ENCODE measurements around the gene ADGRG3. TPM values are rescaled to one million over a fixed set of nuclear protein-coding genes. Genes with fewer than 3 reads are reported as not detected.

Gene ADGRG3
- total RNA-seq, 1 donor from 2014 or later: not detected

DNA sequence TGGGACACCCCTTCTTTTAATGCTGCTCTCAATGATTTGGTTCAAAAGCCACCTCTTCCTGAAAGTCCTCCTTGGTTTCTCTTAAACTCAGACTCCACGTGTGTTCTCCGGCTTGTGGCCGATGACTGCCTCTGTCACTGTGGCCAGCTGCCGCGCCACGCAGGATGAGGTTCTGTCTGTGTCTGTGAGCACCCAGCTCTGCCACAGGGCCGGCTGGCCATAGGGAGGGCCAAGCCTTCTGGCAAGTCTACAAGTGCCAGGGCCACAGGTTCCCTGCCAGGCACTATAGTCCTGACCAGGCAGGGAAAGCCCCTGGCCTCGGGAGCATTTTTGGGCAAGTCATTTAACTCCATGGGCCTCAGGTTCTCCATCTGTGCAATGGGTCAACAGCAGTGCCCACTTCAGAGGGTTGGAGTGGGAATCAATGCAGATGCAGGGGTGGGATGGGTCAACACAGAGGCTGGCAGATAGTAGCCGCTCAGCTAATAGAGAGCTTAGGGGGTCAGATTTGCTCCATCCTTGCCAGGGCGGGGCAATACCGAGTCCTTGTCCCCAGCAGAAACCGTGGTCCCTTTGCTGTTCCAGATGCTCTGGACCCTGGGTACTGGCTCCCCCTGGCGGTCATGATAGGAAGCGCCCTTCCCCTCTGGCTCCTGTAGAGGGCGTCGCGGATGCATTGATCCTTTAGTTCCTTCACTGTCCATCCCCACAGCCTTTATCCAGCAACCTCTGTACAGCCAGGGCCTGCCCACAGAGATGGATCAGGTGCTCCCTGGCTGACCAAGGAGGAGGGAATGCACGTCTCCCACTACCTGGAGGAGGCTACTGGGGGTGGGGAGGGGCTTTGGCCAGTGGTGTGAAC is 19.3 kb upstream of the ADGRG3 start:
- no peak overlapping the region for H3K4me3 Mint-ChIP-seq
- TF ChIP-seq, protein P1, sequence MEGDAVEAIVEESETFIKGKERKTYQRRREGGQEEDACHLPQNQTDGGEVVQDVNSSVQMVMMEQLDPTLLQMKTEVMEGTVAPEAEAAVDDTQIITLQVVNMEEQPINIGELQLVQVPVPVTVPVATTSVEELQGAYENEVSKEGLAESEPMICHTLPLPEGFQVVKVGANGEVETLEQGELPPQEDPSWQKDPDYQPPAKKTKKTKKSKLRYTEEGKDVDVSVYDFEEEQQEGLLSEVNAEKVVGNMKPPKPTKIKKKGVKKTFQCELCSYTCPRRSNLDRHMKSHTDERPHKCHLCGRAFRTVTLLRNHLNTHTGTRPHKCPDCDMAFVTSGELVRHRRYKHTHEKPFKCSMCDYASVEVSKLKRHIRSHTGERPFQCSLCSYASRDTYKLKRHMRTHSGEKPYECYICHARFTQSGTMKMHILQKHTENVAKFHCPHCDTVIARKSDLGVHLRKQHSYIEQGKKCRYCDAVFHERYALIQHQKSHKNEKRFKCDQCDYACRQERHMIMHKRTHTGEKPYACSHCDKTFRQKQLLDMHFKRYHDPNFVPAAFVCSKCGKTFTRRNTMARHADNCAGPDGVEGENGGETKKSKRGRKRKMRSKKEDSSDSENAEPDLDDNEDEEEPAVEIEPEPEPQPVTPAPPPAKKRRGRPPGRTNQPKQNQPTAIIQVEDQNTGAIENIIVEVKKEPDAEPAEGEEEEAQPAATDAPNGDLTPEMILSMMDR (conservative IDR thresholded peaks at IDR 0.05): peak; percentile 100
- H3K27me3 Mint-ChIP-seq (ENCODE audit: low read depth): no peaks in the 10 kb centered on the region
- H3K9me3 Mint-ChIP-seq: no peaks in the 10 kb centered on the region
- peak; percentile 95 for DNase-seq (ENCODE audit: low read depth, low spot score)
- peaks cover 22% of the 10 kb centered on the region for H3K4me1 Mint-ChIP-seq
- H3K27ac Mint-ChIP-seq (ENCODE audit: unreplicated experiment): no peak overlapping the region
- peaks cover 6% of the 10 kb centered on the region for H3K36me3 Mint-ChIP-seq (ENCODE audit: low read depth)

DNA sequence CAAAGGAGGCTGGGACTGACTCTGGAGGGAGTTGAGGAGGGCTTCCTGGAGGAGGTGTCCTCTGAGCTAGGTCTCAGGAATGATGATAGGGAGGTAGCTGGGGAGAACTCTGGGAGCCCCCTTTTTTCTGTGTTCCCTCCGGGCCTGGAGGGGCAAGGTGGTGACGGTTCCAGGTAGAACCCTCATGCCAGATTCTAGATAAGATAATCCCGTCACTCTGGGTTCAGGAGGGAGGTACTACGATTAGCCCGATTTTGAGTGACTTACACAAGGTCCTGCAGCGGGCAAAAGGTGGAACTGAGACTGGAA is 18.7 kb upstream of the ADGRG3 start:
- H3K27ac Mint-ChIP-seq (ENCODE audit: unreplicated experiment): no peak overlapping the region
- TF ChIP-seq, protein P1 (conservative IDR thresholded peaks at IDR 0.05): no peak
- no peaks in the 10 kb centered on the region for H3K9me3 Mint-ChIP-seq
- H3K36me3 Mint-ChIP-seq (ENCODE audit: low read depth): peaks cover 6% of the 10 kb centered on the region
- H3K27me3 Mint-ChIP-seq (ENCODE audit: low read depth): no peaks in the 10 kb centered on the region
- peaks cover 23% of the 10 kb centered on the region for H3K4me1 Mint-ChIP-seq
- no peak overlapping the region for H3K4me3 Mint-ChIP-seq
- DNase-seq (ENCODE audit: low read depth, low spot score): no peak

DNA sequence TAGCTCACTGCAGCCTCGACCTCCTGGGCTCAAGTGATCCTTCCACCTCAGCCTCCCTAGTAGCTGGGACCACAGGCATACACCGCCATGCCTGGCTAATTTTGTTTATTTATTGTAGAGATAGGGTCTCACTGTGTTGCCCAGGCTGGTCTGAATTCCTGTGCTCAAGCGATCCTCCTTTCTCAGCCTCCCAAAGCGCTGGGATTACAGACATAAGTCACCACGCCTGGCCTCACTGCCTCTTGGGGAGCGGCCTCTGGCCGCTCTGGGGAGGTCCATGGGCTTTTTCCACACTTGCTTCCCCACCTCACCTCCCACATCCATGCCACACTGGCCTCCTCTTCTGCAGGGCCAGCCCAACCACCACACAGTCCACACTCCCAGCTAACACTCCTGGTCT is 18.3 kb upstream of the ADGRG3 start:
- no peak overlapping the region for H3K27ac Mint-ChIP-seq (ENCODE audit: unreplicated experiment)
- no peaks in the 10 kb centered on the region for H3K9me3 Mint-ChIP-seq
- no peak overlapping the region for H3K4me3 Mint-ChIP-seq
- TF ChIP-seq, protein P1 (conservative IDR thresholded peaks at IDR 0.05): no peak
- DNase-seq (ENCODE audit: low read depth, low spot score): no peak
- H3K27me3 Mint-ChIP-seq (ENCODE audit: low read depth): no peaks in the 10 kb centered on the region
- H3K36me3 Mint-ChIP-seq (ENCODE audit: low read depth): peaks cover 6% of the 10 kb centered on the region
- H3K4me1 Mint-ChIP-seq: peaks cover 23% of the 10 kb centered on the region

DNA sequence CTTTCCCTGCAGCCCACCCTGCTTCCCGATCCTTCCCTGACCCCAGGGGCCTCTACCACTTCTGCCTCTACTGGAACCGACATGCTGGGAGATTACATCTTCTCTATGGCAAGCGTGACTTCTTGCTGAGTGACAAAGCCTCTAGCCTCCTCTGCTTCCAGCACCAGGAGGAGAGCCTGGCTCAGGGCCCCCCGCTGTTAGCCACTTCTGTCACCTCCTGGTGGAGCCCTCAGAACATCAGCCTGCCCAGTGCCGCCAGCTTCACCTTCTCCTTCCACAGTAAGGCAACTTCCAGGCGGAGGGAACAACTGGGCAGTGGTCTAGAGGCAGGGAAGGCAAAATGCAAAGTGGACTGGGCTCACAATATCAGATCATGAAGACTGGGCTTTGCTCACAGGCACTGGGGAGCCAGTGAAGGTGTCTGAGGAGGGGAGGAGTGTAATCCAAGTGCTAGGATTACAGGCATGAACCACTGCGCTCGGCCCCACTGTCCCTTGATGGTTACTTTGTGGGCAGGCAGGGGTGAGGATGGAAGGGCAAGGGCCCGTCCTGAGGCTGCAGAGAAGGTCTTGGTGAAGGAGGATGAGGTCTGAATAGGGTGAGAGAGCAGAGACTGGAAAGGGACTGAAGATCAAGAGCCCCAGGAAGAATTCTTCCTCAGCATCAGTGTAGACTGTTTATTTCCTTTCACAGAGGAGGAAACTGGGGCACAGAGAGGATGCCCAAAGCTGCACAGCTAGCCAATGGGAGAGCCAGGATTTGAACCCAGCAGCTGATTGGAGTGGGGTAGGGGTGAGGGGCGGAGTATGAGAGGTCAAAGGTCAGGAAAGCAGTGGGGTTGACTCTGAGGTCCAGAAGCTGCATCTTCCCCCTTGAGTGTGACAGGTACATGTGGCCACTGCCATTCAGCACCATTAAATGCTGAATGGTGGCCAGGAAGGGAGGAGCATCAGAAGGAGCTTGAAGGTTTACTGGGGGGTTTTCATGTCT is 16.5 kb upstream of the ADGRG3 start:
- peaks cover 17% of the 10 kb centered on the region for H3K4me1 Mint-ChIP-seq
- H3K27ac Mint-ChIP-seq (ENCODE audit: unreplicated experiment): peak overlapping the region; percentile 63
- no peaks in the 10 kb centered on the region for H3K9me3 Mint-ChIP-seq
- peaks cover 6% of the 10 kb centered on the region for H3K36me3 Mint-ChIP-seq (ENCODE audit: low read depth)
- no peak for DNase-seq (ENCODE audit: low read depth, low spot score)
- H3K27me3 Mint-ChIP-seq (ENCODE audit: low read depth): no peaks in the 10 kb centered on the region
- no peak overlapping the region for H3K4me3 Mint-ChIP-seq
- TF ChIP-seq, protein P1 (conservative IDR thresholded peaks at IDR 0.05): no peak

DNA sequence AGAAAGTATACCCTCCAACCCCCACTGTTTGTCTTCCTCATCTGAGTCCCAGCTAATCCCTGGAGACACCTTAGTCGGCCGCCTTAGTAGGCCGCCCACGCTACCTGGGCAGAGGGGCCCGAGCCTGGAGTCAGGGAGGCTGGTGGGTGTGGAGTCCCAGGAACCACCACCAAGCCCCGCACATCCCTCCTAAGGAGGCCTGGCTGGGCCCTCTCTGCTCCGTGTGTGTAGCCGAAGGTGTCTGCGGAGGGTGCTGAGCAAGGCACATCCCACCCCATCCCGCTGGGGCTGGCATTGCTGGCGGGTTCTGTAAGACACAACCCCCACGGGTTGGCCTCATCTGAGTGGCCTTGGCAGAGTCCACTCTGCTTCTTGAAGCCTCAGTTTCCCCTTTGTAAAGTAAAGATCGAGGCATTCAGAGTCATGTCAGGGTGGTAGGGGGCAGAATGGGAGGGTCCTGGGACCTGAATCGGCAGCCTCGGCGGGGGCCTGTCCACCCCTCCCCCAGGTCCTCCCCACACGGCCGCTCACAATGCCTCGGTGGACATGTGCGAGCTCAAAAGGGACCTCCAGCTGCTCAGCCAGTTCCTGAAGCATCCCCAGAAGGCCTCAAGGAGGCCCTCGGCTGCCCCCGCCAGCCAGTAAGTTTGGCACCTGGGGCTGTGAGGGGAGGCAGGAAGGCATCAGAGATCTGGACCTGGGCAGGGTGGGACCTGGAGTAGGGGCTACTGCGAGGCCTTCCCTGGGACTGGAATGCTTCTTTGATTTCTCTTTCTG is 15.2 kb upstream of the ADGRG3 start:
- DNase-seq (ENCODE audit: low read depth, low spot score): no peak
- Mint-ChIP-seq H3K9me3 (no peaks in the 10 kb centered on the region), H3K27ac (ENCODE audit: unreplicated experiment) (no peak overlapping the region), H3K36me3 (ENCODE audit: low read depth) (peaks cover 6% of the 10 kb centered on the region), H3K4me1 (peaks cover 17% of the 10 kb centered on the region), H3K4me3 (no peak overlapping the region), H3K27me3 (ENCODE audit: low read depth) (no peaks in the 10 kb centered on the region)
- TF ChIP-seq, protein P1 (conservative IDR thresholded peaks at IDR 0.05): no peak
